ENCODE data around the gene SKAP1.

Gene SKAP1

DNA sequence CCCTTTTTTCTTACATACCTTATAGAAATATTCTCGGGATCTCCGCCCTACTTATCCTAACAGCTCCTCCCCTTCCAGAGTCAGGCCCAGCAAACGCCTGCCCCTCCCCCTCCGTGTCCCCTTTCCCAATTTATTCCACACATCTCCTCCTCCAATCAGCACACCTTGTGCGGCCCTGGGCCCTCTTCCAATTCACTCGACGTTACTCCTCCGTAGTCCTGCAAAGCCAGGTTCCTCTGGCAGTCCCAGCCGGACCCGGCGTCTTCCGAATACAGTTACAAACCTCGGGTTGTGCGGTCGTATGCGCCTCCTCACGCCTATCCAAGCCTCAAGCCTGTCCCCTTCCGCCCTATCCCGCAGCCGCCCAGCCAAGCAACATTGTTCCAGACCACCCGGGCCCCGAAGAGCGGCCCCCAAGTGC lies 329.4 kb downstream of the SKAP1 start:
- DNase-seq, result peak in 2 of 3 experiments; percentile 36 to 85

DNA sequence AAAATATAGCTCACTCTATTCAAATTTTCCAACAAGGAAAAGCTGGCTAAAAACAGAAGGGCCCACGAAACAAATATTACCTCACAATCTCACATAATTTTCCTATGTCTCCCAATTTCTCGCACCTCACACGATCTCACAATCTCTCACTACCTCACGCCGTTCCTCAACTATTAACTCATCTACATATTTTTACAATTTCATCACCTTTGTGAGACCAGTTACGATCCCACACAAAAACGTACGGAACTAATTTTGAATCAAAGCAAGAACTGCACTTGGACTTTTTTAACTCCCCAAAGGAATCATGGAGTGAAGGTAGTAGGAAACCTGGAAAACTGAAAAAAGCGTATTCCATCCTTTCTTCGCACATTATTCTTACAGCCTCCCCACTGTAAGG lies 329.9 kb downstream of the SKAP1 start:
- DNase-seq, result no peak

DNA sequence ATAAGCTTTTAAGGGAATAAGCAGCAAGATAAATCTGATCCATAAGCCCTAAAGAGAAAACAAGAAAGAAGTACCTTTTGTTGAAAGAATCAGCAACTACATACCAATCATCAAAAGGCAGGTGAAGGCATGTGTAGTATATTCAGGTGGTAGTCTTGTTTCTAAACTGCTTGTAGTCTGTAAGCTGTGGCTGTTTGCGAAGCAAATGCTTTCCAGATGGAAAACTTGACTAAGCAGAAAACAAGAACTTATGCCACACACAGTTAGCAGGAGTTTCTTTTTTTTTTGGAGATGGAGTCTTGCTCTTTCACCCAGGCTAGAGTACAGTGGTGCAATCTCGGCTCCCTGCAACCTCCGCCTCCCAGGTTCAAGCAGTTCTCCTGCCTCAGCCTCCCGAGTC lies 334.4 kb downstream of the SKAP1 start:
- no peak for DNase-seq

DNA sequence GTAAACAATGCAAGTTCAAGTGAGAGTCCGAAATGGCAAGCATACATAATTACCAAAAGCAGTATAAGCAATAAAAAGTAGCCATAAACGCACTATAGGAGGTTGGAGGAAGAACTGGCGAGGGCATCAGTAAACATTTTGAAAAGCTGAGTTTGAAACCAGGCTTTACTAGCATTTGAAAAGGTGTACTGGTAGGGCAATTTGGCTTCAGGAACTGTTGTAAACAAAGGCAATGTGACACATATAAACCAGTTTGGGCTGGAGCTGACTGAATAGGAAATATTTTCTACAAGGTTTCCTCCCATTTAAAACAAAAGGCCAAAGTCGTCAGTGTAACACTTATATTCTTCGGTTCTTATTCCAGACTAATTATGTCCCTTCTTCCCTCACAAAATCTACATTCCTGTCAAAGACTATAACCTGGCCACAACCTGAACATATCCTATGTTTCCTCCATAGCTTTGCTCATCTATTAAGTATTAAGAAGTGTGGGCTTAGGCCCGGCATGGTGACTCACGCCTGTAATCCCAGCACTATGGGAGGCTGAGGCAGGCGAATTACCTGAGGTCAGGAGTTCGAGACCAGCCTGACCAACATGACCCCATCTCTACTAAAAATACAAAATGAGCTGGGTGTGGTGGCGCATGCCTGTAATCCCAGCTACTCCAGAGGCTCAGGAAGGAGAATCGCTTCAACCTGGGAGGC lies 336.5 kb downstream of the SKAP1 start:
- DNase-seq, result no peak

DNA sequence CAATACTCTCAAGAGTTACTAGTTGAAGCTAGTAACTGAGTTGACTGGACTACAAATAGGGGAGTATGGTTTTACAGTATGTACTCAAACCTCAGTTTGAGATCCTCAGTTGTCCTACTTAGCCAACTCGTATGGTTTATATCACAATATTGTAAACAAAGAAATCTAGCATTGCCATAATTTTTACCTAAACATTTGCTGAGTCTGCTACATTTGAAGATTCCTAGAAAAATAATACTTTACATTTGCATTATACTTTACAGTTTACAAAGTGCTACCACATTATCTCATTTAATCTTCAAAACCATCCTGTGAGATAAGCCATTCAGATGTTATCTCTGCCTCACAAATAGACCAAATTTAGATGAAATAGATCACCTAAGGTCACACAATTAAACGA lies 345.1 kb downstream of the SKAP1 start:
- DNase-seq, result no peak
